A549 (cell line): ENCODE measurements around the gene B4GALT2. TPM values are rescaled to one million over a fixed set of nuclear protein-coding genes. Genes with fewer than 3 reads are reported as not detected.

Source experiments
- ATAC-seq, 2 experiments: fragments of 200-7000 bp in 1 of 2; fragments of >200 bp in 1 of 2; cut with Nextera tagmentation in 1 of 2; cut with Tn5 transposase in 1 of 2; 3 replicates each; pipeline versions ENCODE4 v1.8.0 to v1.9.1; 2018 to 2020; ENCODE audit warnings: mild to moderate bottlenecking in 1 of 2, moderate library complexity in 1 of 2
- CTCF ChIA-PET: fragments of 300-600 bp; sonication (Branson Sonifier 250); formaldehyde crosslinking; extraction: SDS; loops from one replicate; lab custom pipeline; 2021; ENCODE audit warnings: antibody characterized with exemption, inconsistent platforms; lab: Yijun Ruan, JAX
- POLR2A ChIA-PET: fragments of 350-600 bp; formaldehyde crosslinking; extraction: SDS; loops from one replicate; lab custom pipeline; 2021; ENCODE audit warnings: antibody characterized with exemption, inconsistent platforms; lab: Yijun Ruan, JAX
- DNase-seq, 2 experiments: peaks; one replicate each; pipeline versions ENCODE4 v3.0.0 to v3.0.0-alpha.2; 2011 to 2016; ENCODE audit warnings: low read depth in 1 of 2, low spot score in 1 of 2
- FAIRE-seq: peaks from 2 replicates; lab custom pipeline; 2011; peaks lifted over from hg19 to GRCh38; lab: Jason Lieb, UNC
- H3K27ac ChIP-seq, 2 experiments: fragments of >200 bp; sonication (Bioruptor Twin); formaldehyde crosslinking; 3 replicates each; pipeline ENCODE4 v1.5.1; 2016 to 2017
- H3K4me1 ChIP-seq: fragments of >200 bp; sonication (Bioruptor Twin); formaldehyde crosslinking; 3 replicates; pipeline ENCODE4 v1.6.1; 2016
- H3K4me2 ChIP-seq: fragments of >200 bp; sonication (Bioruptor Twin); formaldehyde crosslinking; 3 replicates; pipeline ENCODE4 v1.6.1; 2016
- H3K4me3 ChIP-seq: fragments of >200 bp; sonication (Bioruptor Twin); formaldehyde crosslinking; 3 replicates; pipeline ENCODE4 v1.5.1; 2016
- H3K9me3 ChIP-seq: fragments of >200 bp; sonication (Bioruptor Twin); formaldehyde crosslinking; 3 replicates; pipeline ENCODE4 v1.6.1; 2016
- CBX8 ChIP-seq: fragments of 200-600 bp; sonication (generic); IDR thresholded peaks from 2 replicates; pipeline ENCODE4 v1.6.1; 2016
- CHD4 ChIP-seq: fragments of 200-600 bp; sonication (generic); IDR thresholded peaks from 2 replicates; pipeline ENCODE4 v1.6.1; 2016; ENCODE audit warnings: antibody characterized with exemption, mild to moderate bottlenecking, borderline replicate concordance
- FOXS1 ChIP-seq: fragments of 250-450 bp; sonication (Bioruptor Pico); IDR thresholded peaks from 2 replicates; pipeline ENCODE4 v1.5.0; 2020; ENCODE audit warnings: mild to moderate bottlenecking, moderate library complexity
- HEYL ChIP-seq: fragments of 250-450 bp; sonication (Bioruptor Pico); IDR thresholded peaks from 2 replicates; pipeline ENCODE4 v1.8.0; 2021; ENCODE audit warnings: mild to moderate bottlenecking, moderate library complexity
- JUN ChIP-seq, 2 experiments: fragments of >200 bp; sonication (Bioruptor Twin); formaldehyde crosslinking; IDR thresholded peaks; 2 replicates in 1 of 2; 3 replicates in 1 of 2; pipeline ENCODE4 v1.6.1; 2016 to 2017
- MAZ ChIP-seq: fragments of 150-350 bp; IDR thresholded peaks from 2 replicates; pipeline ENCODE4 v1.6.1; 2014; ENCODE audit warnings: antibody characterized with exemption, low read depth, low read length, borderline replicate concordance
- NFE2L2 ChIP-seq: fragments of 150-350 bp; conservative IDR thresholded peaks from 2 replicates; pipeline ENCODE4 v1.6.1; 2014; ENCODE audit warnings: low read length
- RARB ChIP-seq: fragments of 250-450 bp; sonication (Bioruptor Pico); IDR thresholded peaks from 2 replicates; pipeline ENCODE4 v1.8.0; 2021; ENCODE audit warnings: mild to moderate bottlenecking, moderate library complexity
- RCOR1 ChIP-seq: fragments of 150-350 bp; IDR thresholded peaks from 2 replicates; pipeline ENCODE4 v1.6.1; 2014; ENCODE audit warnings: antibody characterized with exemption, low read length, low read depth
- RFX5 ChIP-seq: fragments of 450-650 bp; IDR thresholded peaks from 2 replicates; pipeline ENCODE4 v1.7.1; 2014; ENCODE audit warnings: antibody characterized with exemption, mild to moderate bottlenecking, moderate library complexity
- ZC3H11A ChIP-seq: fragments of 450-650 bp; IDR thresholded peaks from 2 replicates; pipeline ENCODE4 v1.6.1; 2014; ENCODE audit warnings: antibody characterized with exemption, mild to moderate bottlenecking
- ZFP36 ChIP-seq: fragments of 450-650 bp; IDR thresholded peaks from 2 replicates; pipeline ENCODE4 v1.6.1; 2014; ENCODE audit warnings: borderline replicate concordance; ENCODE audit not compliant: partially characterized antibody
- WGBS: methylation state at CpG from one replicate; pipeline ENCODE4 v1.1.6; 2017; ENCODE audit errors: missing lambda C conversion rate; 5-methylcytosine and 5-hydroxymethylcytosine counted together
- polyA plus RNA-seq, 4 experiments: library from polyadenylated mRNA; depleted of rRNA in 3 of 4; stranded (reverse); fragments of >200 nt; fragmentation: RNase III in 1 of 4; extraction: RNeasy Plus Mini Kit Qiagen cat#74134 plus additional on column Dnase treatment in 1 of 4; gene quantifications; 2 replicates in 3 of 4; 3 replicates in 1 of 4; pipeline ENCODE4 v1.2.3, GENCODE V29; 2011 to 2017
- TF ChIP-seq, protein P1 (sequence below): fragments of >200 bp; sonication (Bioruptor Twin); formaldehyde crosslinking; IDR thresholded peaks from 3 replicates; pipeline ENCODE4 v1.5.1; 2016
- TF ChIP-seq, protein P2 (sequence below): fragments of >200 bp; sonication (Bioruptor Twin); formaldehyde crosslinking; IDR thresholded peaks from 2 replicates; pipeline ENCODE4 v1.6.1; 2016
- TF ChIP-seq, protein P3 (sequence below): fragments of 250-450 bp; sonication (Bioruptor Pico); IDR thresholded peaks from 2 replicates; pipeline ENCODE4 v1.5.0; 2021; ENCODE audit warnings: mild to moderate bottlenecking, moderate library complexity, borderline replicate concordance
- TF ChIP-seq, protein P4 (sequence below): fragments of 450-650 bp; IDR thresholded peaks from 2 replicates; pipeline ENCODE4 v1.6.1; 2014; ENCODE audit warnings: antibody characterized with exemption

B4GALT2 gene
- polyA plus RNA-seq, 2 of the 4 experiments (the other 2 are of a cell fraction): 19.0 to 35.8 TPM

DNA sequence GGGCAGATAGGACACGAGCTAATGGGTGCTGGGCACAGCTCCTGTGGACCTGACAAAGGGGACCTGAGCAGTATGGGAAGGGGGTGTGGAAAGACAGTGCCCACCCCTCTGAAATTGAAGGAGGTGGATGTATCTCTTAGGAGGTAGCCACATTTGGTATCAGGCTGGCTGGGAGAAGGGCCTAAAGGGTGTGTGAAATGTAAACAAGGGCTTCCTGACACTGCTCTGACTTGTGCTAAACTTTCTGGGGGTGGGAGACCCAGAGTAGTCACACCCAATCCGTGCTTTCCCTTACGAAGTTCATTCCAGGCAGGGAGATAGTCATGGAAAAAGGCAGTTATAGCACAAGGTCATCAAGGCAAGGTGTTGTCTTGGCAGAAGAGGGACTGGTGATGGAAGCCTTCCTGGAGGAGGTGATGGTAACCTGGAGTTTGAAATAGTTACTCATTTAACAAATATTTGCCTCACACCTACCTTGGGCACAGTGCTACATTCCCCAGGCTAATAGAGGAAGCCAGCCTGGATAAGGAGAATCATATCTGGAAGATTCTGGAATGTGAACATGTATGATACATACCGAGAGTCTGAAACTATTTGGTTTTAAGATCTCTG, 7.1 kb downstream of the B4GALT2 start:
- H3K4me3 ChIP-seq: no peak overlapping the region
- H3K9me3 ChIP-seq: no peaks in the 10 kb centered on the region
- H3K27ac ChIP-seq: no peak overlapping the region
- ChIA-PET CTCF (interaction anchor here (1.3 to 2.1 kb wide), 4 partner anchors 20 to 625 kb away, joined by 3 to 8 read pairs (median 4); no protein-coding TSS in a partner anchor), POLR2A (no interaction called here)
- no peak for FAIRE-seq
- no peak for DNase-seq
- ATAC-seq: no peak
- no peak overlapping the region for H3K4me2 ChIP-seq
- TF ChIP-seq RFX5: no peak
- peak; percentile 80 for TF ChIP-seq ZFP36
- no peak for TF ChIP-seq MAZ
- no peak for TF ChIP-seq ZC3H11A
- TF ChIP-seq, protein P1, sequence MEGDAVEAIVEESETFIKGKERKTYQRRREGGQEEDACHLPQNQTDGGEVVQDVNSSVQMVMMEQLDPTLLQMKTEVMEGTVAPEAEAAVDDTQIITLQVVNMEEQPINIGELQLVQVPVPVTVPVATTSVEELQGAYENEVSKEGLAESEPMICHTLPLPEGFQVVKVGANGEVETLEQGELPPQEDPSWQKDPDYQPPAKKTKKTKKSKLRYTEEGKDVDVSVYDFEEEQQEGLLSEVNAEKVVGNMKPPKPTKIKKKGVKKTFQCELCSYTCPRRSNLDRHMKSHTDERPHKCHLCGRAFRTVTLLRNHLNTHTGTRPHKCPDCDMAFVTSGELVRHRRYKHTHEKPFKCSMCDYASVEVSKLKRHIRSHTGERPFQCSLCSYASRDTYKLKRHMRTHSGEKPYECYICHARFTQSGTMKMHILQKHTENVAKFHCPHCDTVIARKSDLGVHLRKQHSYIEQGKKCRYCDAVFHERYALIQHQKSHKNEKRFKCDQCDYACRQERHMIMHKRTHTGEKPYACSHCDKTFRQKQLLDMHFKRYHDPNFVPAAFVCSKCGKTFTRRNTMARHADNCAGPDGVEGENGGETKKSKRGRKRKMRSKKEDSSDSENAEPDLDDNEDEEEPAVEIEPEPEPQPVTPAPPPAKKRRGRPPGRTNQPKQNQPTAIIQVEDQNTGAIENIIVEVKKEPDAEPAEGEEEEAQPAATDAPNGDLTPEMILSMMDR: no peak
- peaks cover 32% of the 10 kb centered on the region for H3K4me1 ChIP-seq
- 74% methylated on average over 4 of the region's 4 CpGs for WGBS

DNA sequence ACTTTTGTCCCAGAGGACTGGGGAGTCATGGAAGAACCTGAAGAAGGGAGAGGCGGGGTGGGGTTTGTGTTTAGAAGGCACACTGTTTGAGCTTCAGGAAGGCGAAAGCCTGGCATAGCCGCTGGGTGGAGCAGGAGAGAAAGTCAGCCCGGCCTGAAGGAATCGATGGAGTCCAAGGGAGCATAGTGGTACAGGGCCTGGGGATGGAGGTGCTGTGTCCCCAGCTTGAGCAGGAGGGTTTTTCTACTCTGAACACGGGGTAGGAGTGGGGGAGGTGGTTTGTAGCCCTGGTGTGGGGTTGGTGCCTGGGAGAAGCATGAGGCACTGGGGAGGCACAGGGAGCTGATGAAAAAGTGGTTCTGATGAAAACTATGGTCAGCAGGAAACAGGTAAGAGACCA, 7.7 kb downstream of the B4GALT2 start:
- H3K4me1 ChIP-seq: peaks cover 32% of the 10 kb centered on the region
- 0 out of 6 replicates have a peak, but pooled peaks of 1 of the 2 experiments have one; percentile 5 for ATAC-seq
- TF ChIP-seq NFE2L2: no peak
- no peak for TF ChIP-seq CBX8
- TF ChIP-seq RARB (CRISPR knock-in tag): no peak
- TF ChIP-seq, protein P2, sequence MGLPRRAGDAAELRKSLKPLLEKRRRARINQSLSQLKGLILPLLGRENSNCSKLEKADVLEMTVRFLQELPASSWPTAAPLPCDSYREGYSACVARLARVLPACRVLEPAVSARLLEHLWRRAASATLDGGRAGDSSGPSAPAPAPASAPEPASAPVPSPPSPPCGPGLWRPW: no peak
- no peak for TF ChIP-seq CHD4
- TF ChIP-seq, protein P3, sequence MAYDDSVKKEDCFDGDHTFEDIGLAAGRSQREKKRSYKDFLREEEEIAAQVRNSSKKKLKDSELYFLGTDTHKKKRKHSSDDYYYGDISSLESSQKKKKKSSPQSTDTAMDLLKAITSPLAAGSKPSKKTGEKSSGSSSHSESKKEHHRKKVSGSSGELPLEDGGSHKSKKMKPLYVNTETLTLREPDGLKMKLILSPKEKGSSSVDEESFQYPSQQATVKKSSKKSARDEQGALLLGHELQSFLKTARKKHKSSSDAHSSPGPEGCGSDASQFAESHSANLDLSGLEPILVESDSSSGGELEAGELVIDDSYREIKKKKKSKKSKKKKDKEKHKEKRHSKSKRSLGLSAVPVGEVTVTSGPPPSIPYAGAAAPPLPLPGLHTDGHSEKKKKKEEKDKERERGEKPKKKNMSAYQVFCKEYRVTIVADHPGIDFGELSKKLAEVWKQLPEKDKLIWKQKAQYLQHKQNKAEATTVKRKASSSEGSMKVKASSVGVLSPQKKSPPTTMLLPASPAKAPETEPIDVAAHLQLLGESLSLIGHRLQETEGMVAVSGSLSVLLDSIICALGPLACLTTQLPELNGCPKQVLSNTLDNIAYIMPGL (CRISPR knock-in tag): no peak
- WGBS: 67% methylated on average over 6 of the region's 6 CpGs
- POLR2A ChIA-PET: no interaction called here
- FAIRE-seq: no peak
- no peak overlapping the region for H3K27ac ChIP-seq
- DNase-seq: no peak
- no peaks in the 10 kb centered on the region for H3K9me3 ChIP-seq
- no peak overlapping the region for H3K4me3 ChIP-seq
- no peak overlapping the region for H3K4me2 ChIP-seq
- CTCF ChIA-PET: interaction anchor here (0.7 to 3.1 kb wide), 6 partner anchors 19 to 625 kb away, joined by 3 to 18 read pairs (median 6); no protein-coding TSS in a partner anchor

DNA sequence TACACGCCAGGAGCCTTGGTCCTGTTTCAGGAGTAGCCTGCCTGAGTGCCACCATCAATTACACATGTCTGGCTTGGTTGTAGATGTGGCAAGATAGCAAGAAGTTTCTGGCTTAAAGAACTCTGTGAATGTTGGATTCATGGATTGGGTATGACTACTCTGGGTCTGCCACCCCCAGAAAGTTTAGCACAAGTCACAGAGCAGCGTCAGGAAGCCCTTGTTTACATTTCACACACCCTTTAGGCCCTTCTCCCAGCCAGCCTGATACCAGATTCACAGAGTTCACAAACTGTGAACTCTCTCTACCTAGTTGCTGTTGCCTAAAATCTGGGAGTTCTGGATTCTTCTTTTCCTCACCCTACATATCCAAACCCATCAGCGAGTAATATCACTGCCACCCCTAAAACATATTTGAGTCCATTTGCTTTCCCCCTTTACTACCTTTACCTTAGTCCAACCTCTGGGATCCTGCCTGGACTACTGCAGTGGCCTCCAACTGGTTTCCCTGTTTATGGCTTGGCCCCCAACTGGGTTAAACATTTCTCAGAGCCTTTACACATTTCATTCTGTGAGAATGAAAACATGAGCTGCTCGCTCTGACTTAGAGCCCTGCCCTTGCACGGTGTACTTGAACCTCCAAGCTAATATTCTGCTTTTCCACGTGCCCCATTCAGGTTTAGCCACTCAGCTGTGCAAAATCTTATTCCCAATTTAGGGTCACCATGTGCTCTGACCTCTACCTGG, 8.3 kb downstream of the B4GALT2 start:
- TF ChIP-seq, protein P2: no peak
- no peak for TF ChIP-seq FOXS1 (CRISPR knock-in tag)
- TF ChIP-seq, protein P4, sequence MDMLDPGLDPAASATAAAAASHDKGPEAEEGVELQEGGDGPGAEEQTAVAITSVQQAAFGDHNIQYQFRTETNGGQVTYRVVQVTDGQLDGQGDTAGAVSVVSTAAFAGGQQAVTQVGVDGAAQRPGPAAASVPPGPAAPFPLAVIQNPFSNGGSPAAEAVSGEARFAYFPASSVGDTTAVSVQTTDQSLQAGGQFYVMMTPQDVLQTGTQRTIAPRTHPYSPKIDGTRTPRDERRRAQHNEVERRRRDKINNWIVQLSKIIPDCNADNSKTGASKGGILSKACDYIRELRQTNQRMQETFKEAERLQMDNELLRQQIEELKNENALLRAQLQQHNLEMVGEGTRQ: no peak
- no peak for TF ChIP-seq JUN (IDR thresholded peaks at IDR 0.05)
- no peak for TF ChIP-seq HEYL (CRISPR knock-in tag)
- no peak for TF ChIP-seq RCOR1
- H3K9me3 ChIP-seq: no peaks in the 10 kb centered on the region
- no peak for FAIRE-seq
- no peak overlapping the region for H3K27ac ChIP-seq
- CTCF ChIA-PET: interaction anchor here (0.7 to 3.1 kb wide), 7 partner anchors 18 to 624 kb away, joined by 3 to 18 read pairs (median 8); no protein-coding TSS in a partner anchor
- H3K4me2 ChIP-seq: no peak overlapping the region
- ATAC-seq: no peak
- H3K4me1 ChIP-seq: peaks cover 35% of the 10 kb centered on the region
- 81% methylated on average over 6 of the region's 6 CpGs for WGBS
- no peak for DNase-seq
- no peak overlapping the region for H3K4me3 ChIP-seq
- POLR2A ChIA-PET: interaction anchor here (0.6 kb wide), 2 partner anchors 327 to 665 kb away, joined by 3 to 4 read pairs; no protein-coding TSS in a partner anchor
